ENCODE results near the gene GPR62.

Gene GPR62

DNA sequence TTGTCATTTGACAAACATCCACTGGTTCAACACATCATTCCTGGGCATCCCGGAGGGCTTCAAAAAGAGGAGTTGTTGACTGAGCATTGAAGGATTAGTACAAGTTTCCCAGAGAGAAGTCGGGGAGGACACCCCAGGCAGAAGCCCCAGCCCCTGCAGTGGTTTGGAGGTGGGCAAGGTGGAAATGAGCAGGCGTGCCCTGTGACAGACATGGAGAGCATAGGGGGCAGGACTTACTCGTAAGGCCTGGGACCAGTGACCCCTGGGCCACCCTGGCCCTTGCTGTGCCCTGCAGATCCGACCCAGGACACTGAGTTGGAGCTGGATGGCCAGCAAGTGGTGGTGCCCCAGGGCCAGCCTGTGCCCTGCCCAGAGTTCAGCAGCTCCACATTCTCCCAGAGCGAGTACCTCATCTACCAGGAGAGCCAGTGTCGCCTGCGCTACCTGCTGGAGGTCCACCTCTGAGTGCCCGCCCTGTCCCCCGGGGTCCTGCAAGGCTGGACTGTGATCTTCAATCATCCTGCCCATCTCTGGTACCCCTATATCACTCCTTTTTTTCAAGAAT, 7.1 kb upstream of the GPR62 start:
- peaks cover 6% of the 10 kb centered on the region for H3K4me1 ChIP-seq (ENCODE audit: insufficient read depth, low read length)
- H3K9ac ChIP-seq (ENCODE audit: low read depth, low read length), result no peak overlapping the region
- no peak for ATAC-seq (ENCODE audit: insufficient read depth, low read depth)
- no peaks in the 10 kb centered on the region for H3K9me3 ChIP-seq (ENCODE audit: insufficient read depth, low read length, severe bottlenecking)
- DNase-seq, result no peak
- H3K27ac ChIP-seq (ENCODE audit: low read length), result no peak overlapping the region
- no peak overlapping the region for H3K4me2 ChIP-seq (ENCODE audit: insufficient read depth, low read length)
- H3K36me3 ChIP-seq (ENCODE audit: insufficient read depth, low read length), result no peaks in the 10 kb centered on the region; the same call in 1 of the 2 replicates
- no peak overlapping the region for H2AFZ ChIP-seq (ENCODE audit: low read depth, low read length)
- no peaks in the 10 kb centered on the region for H3K79me2 ChIP-seq (ENCODE audit: insufficient read depth, low read length)
- TF ChIP-seq, protein P1, sequence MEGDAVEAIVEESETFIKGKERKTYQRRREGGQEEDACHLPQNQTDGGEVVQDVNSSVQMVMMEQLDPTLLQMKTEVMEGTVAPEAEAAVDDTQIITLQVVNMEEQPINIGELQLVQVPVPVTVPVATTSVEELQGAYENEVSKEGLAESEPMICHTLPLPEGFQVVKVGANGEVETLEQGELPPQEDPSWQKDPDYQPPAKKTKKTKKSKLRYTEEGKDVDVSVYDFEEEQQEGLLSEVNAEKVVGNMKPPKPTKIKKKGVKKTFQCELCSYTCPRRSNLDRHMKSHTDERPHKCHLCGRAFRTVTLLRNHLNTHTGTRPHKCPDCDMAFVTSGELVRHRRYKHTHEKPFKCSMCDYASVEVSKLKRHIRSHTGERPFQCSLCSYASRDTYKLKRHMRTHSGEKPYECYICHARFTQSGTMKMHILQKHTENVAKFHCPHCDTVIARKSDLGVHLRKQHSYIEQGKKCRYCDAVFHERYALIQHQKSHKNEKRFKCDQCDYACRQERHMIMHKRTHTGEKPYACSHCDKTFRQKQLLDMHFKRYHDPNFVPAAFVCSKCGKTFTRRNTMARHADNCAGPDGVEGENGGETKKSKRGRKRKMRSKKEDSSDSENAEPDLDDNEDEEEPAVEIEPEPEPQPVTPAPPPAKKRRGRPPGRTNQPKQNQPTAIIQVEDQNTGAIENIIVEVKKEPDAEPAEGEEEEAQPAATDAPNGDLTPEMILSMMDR (IDR thresholded peaks at IDR 0.05; ENCODE audit: borderline replicate concordance, extremely low read depth, low read length, poor library complexity, severe bottlenecking), result no peak
- TF ChIP-seq EZH2 (IDR thresholded peaks at IDR 0.05; ENCODE audit: borderline replicate concordance, low read depth, low read length, severe bottlenecking), result no peak
- H3K27me3 ChIP-seq (ENCODE audit: insufficient read depth, low read length, poor library complexity), result no peaks in the 10 kb centered on the region
- no peaks in the 10 kb centered on the region; the same call in 1 of the 2 replicates for H4K20me1 ChIP-seq (ENCODE audit: insufficient read depth, low read length)
- no peak overlapping the region for H3K4me3 ChIP-seq (ENCODE audit: low read depth in 1 of 2, low read length in 2 of 2)

DNA sequence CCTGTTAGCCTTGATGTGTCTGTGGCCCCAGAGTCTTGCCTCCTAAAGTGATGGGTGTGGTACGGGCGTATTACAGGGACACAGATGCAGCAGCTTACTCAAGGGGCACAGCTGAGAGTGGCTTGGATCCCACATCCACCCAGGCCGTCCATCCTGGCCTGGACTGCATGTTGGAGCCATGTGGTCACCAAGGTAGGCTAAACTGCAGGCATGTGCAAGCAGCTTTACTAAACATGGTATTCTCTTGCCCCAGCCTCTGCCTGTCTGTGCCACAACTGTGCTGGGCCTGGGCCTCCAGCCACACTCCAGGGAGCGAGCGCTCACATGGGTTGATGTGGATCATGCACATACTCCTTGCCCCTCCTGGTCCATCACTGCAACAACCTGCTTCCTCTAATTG, 6.1 kb upstream of the GPR62 start:
- DNase-seq (no peak), ATAC-seq (ENCODE audit: insufficient read depth, low read depth) (no peak)
- TF ChIP-seq, protein P1 (IDR thresholded peaks at IDR 0.05; ENCODE audit: borderline replicate concordance, extremely low read depth, low read length, poor library complexity, severe bottlenecking), result no peak
- no peak for TF ChIP-seq EZH2 (IDR thresholded peaks at IDR 0.05; ENCODE audit: borderline replicate concordance, low read depth, low read length, severe bottlenecking)
- H3K79me2 ChIP-seq (ENCODE audit: insufficient read depth, low read length), result no peaks in the 10 kb centered on the region
- no peak overlapping the region for H3K4me3 ChIP-seq (ENCODE audit: low read depth in 1 of 2, low read length in 2 of 2)
- no peaks in the 10 kb centered on the region; the same call in 1 of the 2 replicates for H3K36me3 ChIP-seq (ENCODE audit: insufficient read depth, low read length)
- H3K9ac ChIP-seq (ENCODE audit: low read depth, low read length), result no peak overlapping the region
- no peaks in the 10 kb centered on the region; the same call in 1 of the 2 replicates for H4K20me1 ChIP-seq (ENCODE audit: insufficient read depth, low read length)
- H3K27me3 ChIP-seq (ENCODE audit: insufficient read depth, low read length, poor library complexity), result no peaks in the 10 kb centered on the region
- H3K4me1 ChIP-seq (ENCODE audit: insufficient read depth, low read length), result no peaks in the 10 kb centered on the region
- H2AFZ ChIP-seq (ENCODE audit: low read depth, low read length), result no peak overlapping the region
- no peak overlapping the region for H3K4me2 ChIP-seq (ENCODE audit: insufficient read depth, low read length)
- H3K27ac ChIP-seq (ENCODE audit: low read length), result no peak overlapping the region
- H3K9me3 ChIP-seq (ENCODE audit: insufficient read depth, low read length, severe bottlenecking), result no peaks in the 10 kb centered on the region

DNA sequence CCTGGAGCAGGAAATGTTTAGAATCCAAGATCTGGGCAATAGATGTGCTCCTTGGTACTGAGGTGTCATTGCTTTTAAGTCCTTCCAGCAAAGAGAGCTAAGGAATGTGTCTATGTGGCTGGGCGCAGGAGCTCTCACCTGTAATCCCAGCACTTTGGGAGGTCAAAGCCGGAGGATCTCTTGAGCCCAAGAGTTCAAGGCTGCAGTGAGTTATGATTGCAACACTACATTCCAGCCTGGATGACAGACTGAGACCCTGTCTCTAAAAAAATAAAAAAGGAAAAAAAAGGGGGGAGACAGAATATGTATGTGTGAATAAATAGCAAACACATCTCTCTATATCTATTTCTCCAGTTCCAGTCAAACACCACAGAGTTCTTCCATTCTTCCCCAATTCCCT, 4.3 kb upstream of the GPR62 start:
- no peak for ATAC-seq (ENCODE audit: insufficient read depth, low read depth)
- H3K36me3 ChIP-seq (ENCODE audit: insufficient read depth, low read length), result no peaks in the 10 kb centered on the region; the same call in 1 of the 2 replicates
- no peaks in the 10 kb centered on the region; the same call in 1 of the 2 replicates for H4K20me1 ChIP-seq (ENCODE audit: insufficient read depth, low read length)
- H3K4me2 ChIP-seq (ENCODE audit: insufficient read depth, low read length), result no peak overlapping the region
- no peaks in the 10 kb centered on the region for H3K79me2 ChIP-seq (ENCODE audit: insufficient read depth, low read length)
- DNase-seq, result no peak
- no peak overlapping the region for H3K9ac ChIP-seq (ENCODE audit: low read depth, low read length)
- H3K4me3 ChIP-seq (ENCODE audit: low read depth in 1 of 2, low read length in 2 of 2), result no peak overlapping the region
- H3K4me1 ChIP-seq (ENCODE audit: insufficient read depth, low read length), result no peaks in the 10 kb centered on the region
- no peak overlapping the region for H2AFZ ChIP-seq (ENCODE audit: low read depth, low read length)
- TF ChIP-seq, protein P1 (IDR thresholded peaks at IDR 0.05; ENCODE audit: borderline replicate concordance, extremely low read depth, low read length, poor library complexity, severe bottlenecking), result no peak
- TF ChIP-seq EZH2 (IDR thresholded peaks at IDR 0.05; ENCODE audit: borderline replicate concordance, low read depth, low read length, severe bottlenecking), result no peak
- no peak overlapping the region for H3K27ac ChIP-seq (ENCODE audit: low read length)
- H3K9me3 ChIP-seq (ENCODE audit: insufficient read depth, low read length, severe bottlenecking), result no peaks in the 10 kb centered on the region
- H3K27me3 ChIP-seq (ENCODE audit: insufficient read depth, low read length, poor library complexity), result no peaks in the 10 kb centered on the region

Measured in DND-41 (cell line).